ENCODE results near the gene TPCN1. TPM values are rescaled to one million over a fixed set of nuclear protein-coding genes. Genes with fewer than 3 reads are reported as not detected.

Gene TPCN1
- polyA plus RNA-seq, 1 of the 3 experiments (the other 2 are of a cell fraction) = 15.7 TPM

DNA sequence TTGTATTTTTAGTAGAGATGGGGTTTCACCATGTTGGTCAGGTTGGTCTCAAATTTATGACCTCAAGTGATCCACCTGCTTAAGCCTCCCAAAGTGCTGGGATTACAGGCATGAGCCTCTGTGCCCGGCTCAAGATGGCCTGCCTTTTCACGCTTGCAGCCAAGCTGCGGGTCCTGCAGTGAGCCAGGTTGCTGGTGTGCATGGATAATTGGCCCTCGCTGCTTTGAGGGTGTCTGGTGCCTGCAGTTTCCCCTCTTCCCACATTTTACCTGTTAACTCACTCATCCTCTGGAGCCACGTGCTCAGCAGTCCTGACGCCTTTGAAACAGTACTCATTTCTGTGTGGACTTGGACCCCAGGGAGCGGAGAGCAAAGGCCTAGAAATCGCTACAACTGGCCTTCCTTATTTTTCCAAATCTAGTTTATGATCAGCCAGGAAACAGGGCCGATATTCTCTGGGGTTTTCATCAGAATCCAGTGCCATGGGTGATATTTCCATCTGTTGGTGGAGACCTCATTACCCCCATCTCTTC is 42.2 kb downstream of the TPCN1 start:
- H3K4me3 ChIP-seq (ENCODE audit: low read depth in 2 of 2, low read length in 1 of 2) = no peak overlapping the region
- no peaks in the 10 kb centered on the region for H3K27me3 ChIP-seq (ENCODE audit: insufficient read depth)
- CTCF ChIA-PET = interaction anchor here (0.9 to 1.4 kb wide), 6 partner anchors 10 to 215 kb away, joined by 3 read pairs; no protein-coding TSS in a partner anchor
- no peak overlapping the region for H3K27ac ChIP-seq (ENCODE audit: low read depth in 2 of 2, low read length in 1 of 2)
- DNase-seq = no peak
- TF ChIP-seq ELF1 (IDR thresholded peaks at IDR 0.05) (no peak), RFX5 (IDR thresholded peaks at IDR 0.05; ENCODE audit: low read length) (no peak), RXRA (IDR thresholded peaks at IDR 0.05; ENCODE audit: borderline replicate concordance, low read depth) (no peak), FOSL2 (IDR thresholded peaks at IDR 0.05; ENCODE audit: borderline replicate concordance, low read depth) (no peak), GATA2 (CRISPR knock-in tag; IDR thresholded peaks at IDR 0.05) (no peak), SMC3 (IDR thresholded peaks at IDR 0.05; ENCODE audit: low read depth, low read length) (no peak), JUND (IDR thresholded peaks at IDR 0.05) (no peak), EP300 (IDR thresholded peaks at IDR 0.05; ENCODE audit: borderline replicate concordance in 1 of 2, low read depth in 1 of 2, low read length in 1 of 2) (no peak), FOXJ3 (CRISPR knock-in tag; IDR thresholded peaks at IDR 0.05) (no peak)
- TF ChIP-seq, protein P1, sequence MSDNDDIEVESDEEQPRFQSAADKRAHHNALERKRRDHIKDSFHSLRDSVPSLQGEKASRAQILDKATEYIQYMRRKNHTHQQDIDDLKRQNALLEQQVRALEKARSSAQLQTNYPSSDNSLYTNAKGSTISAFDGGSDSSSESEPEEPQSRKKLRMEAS (IDR thresholded peaks at IDR 0.05; ENCODE audit: low read depth) = no peak
- TF ChIP-seq, protein P2, sequence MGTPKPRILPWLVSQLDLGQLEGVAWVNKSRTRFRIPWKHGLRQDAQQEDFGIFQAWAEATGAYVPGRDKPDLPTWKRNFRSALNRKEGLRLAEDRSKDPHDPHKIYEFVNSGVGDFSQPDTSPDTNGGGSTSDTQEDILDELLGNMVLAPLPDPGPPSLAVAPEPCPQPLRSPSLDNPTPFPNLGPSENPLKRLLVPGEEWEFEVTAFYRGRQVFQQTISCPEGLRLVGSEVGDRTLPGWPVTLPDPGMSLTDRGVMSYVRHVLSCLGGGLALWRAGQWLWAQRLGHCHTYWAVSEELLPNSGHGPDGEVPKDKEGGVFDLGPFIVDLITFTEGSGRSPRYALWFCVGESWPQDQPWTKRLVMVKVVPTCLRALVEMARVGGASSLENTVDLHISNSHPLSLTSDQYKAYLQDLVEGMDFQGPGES (IDR thresholded peaks at IDR 0.05; ENCODE audit: low read depth, low read length) = no peak
- H3K9ac ChIP-seq = no peak overlapping the region
- H3K9me2 ChIP-seq = no peaks in the 10 kb centered on the region
- H3K79me2 ChIP-seq (ENCODE audit: insufficient read depth) = no peaks in the 10 kb centered on the region
- H3K9me3 ChIP-seq = no peaks in the 10 kb centered on the region
- H3K36me3 ChIP-seq (replicated peaks in 1 of 2; ENCODE audit: control insufficient read depth in 1 of 2, insufficient read depth in 2 of 2, low read length in 1 of 2) = peaks cover 0 to 3% of the 10 kb centered on the region in 2 experiments
- WGBS (ENCODE audit: low lambda C conversion rate) = 94% methylated on average over 9 of the region's 9 CpGs
- H4K20me1 ChIP-seq (ENCODE audit: insufficient read depth) = no peaks in the 10 kb centered on the region
- H2AFZ ChIP-seq (ENCODE audit: low read depth) = no peak overlapping the region
- no peaks in the 10 kb centered on the region for H3F3A ChIP-seq (replicated peaks; ENCODE audit: insufficient read depth)
- H3K4me2 ChIP-seq = no peak overlapping the region
- POLR2A ChIA-PET = no interaction called here
- peaks cover 6 to 29% of the 10 kb centered on the region in 2 experiments; a peak in 2 of 4 replicates for H3K4me1 ChIP-seq (ENCODE audit: control insufficient read depth in 1 of 2, insufficient read depth in 2 of 2, low read depth in 1 of 2, low read length in 1 of 2)

DNA sequence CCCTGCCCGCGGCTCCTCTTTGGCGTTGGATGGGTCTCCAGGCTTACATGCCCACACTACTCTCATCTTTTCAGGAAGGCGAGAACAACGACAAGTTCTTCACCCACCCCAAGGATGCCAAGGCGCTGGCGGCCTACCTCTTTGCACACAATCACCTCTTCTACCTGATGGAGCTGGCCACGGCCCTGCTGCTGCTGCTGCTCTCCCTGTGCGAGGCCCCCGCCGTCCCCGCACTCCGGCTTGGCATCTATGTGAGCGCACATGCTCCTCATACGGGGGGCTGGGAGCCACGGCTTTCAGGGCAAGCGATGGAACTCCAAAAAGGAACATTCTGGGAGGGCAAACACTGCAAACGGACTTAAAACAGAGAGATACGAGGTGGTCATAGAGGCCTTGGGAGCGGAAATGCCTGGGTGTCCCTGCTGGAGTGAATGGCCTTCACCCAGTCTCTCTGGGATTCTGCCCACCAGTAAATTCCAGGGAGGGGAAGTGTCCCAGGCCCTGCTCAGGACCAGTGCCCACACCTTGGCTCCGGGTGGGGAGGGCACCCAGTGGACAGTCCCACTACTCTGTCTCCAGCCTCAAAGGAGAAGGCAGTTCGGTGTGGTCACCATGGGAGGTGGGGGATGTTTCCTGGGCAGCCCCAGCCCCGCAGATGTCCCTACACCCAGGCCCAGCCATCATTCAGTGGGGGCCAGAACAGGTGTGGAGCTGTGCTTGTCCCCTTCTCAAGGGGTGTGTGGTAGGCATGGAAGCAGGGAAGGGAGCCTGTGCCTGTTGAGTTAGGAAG is 45.0 kb downstream of the TPCN1 start:
- no peaks in the 10 kb centered on the region for H3K79me2 ChIP-seq (ENCODE audit: insufficient read depth)
- ChIA-PET POLR2A (no interaction called here), CTCF (interaction anchor here (1.1 kb wide), 1 partner anchor 48 kb away, joined by 3 read pairs; no protein-coding TSS in a partner anchor)
- peaks cover 6 to 11% of the 10 kb centered on the region in 2 experiments; a peak in 2 of 4 replicates for H3K4me1 ChIP-seq (ENCODE audit: control insufficient read depth in 1 of 2, insufficient read depth in 2 of 2, low read depth in 1 of 2, low read length in 1 of 2)
- H4K20me1 ChIP-seq (ENCODE audit: insufficient read depth) = no peaks in the 10 kb centered on the region
- no peak overlapping the region for H3K4me2 ChIP-seq
- no peak overlapping the region for H3K27ac ChIP-seq (ENCODE audit: low read depth in 2 of 2, low read length in 1 of 2)
- no peak overlapping the region for H3K9ac ChIP-seq
- H2AFZ ChIP-seq (ENCODE audit: low read depth) = no peak overlapping the region
- 94% methylated on average over 19 of the region's 23 CpGs for WGBS (ENCODE audit: low lambda C conversion rate)
- no peak for DNase-seq
- no peaks in the 10 kb centered on the region for H3K27me3 ChIP-seq (ENCODE audit: insufficient read depth)
- TF ChIP-seq CHD2 (IDR thresholded peaks at IDR 0.05; ENCODE audit: low read length, partially characterized antibody) = no peak
- no peak overlapping the region for H3K4me3 ChIP-seq (ENCODE audit: low read depth in 2 of 2, low read length in 1 of 2)
- peaks cover 0 to 3% of the 10 kb centered on the region in 2 experiments for H3K36me3 ChIP-seq (replicated peaks in 1 of 2; ENCODE audit: control insufficient read depth in 1 of 2, insufficient read depth in 2 of 2, low read length in 1 of 2)
- no peaks in the 10 kb centered on the region for H3F3A ChIP-seq (replicated peaks; ENCODE audit: insufficient read depth)
- H3K9me2 ChIP-seq = no peaks in the 10 kb centered on the region
- H3K9me3 ChIP-seq = no peaks in the 10 kb centered on the region
